Subcutaneous preadipocyte (primary cell): ENCODE measurements around the gene ANAPC5. TPM values are rescaled to one million over a fixed set of nuclear protein-coding genes. Genes with fewer than 3 reads are reported as not detected.

Experiments
- total RNA-seq: library from RNA; depleted of rRNA; stranded (reverse); fragments of >200 nt; gene quantifications from 2 replicates; pipeline ENCODE4 v1.2.3, GENCODE V29; 2012

ANAPC5 gene
- 140 and 188 TPM in 2 replicates for total RNA-seq

GRCh38 chr12:121351820-121352681, at the start of gene ANAPC5:
ANAPC5 (minus strand) TSS chr12:121352411; CDS start chr12:121352340, 71 bp downstream.

GRCh38 chr12:121399391-121400331, 47.5 kb upstream of the ANAPC5 start, which contains the start of gene RNF34:
RNF34 (plus strand) TSS chr12:121400118; CDS start chr12:121400213, 95 bp downstream.

GRCh38 chr12:121296618-121297434, 55.4 kb downstream of the ANAPC5 start, which contains the start of gene CAMKK2:
CAMKK2 (minus strand) TSS chr12:121296709; CDS start chr12:121274526, 22,183 bp downstream.

Other genes starting within 250 kb of the ANAPC5 start
- 0.59 and 1.8 TPM in 2 replicates for gene P2RX7, start 219.5 kb downstream of the ANAPC5 start, total RNA-seq
- 10.3 and 10.6 TPM in 2 replicates for gene P2RX4, start 142.3 kb downstream of the ANAPC5 start, total RNA-seq
- gene CAMKK2, start 55.7 kb downstream of the ANAPC5 start, total RNA-seq = 24.3 and 25.4 TPM in 2 replicates
- 33.1 and 44.8 TPM in 2 replicates for gene RNF34, start 47.7 kb upstream of the ANAPC5 start, total RNA-seq
- gene KDM2B, start 228.6 kb upstream of the ANAPC5 start, total RNA-seq = 27.8 and 29.4 TPM in 2 replicates